K562 (cell line): Measurements from ENCODE around the gene BRME1. TPM values are rescaled to one million over a fixed set of nuclear protein-coding genes. Genes with fewer than 3 reads are reported as not detected.

Source experiments
- CBFA2T3 ChIP-seq: fragments of 450-650 bp; IDR thresholded peaks from 2 replicates; pipeline ENCODE4 v1.6.1; 2017
- CHD4 ChIP-seq: fragments of 200-600 bp; sonication (generic); IDR thresholded peaks from 3 replicates; pipeline ENCODE4 v1.6.1; 2012; ENCODE audit warnings: low read depth, mild to moderate bottlenecking, mixed read lengths, low read length, inconsistent platforms; ENCODE audit not compliant: insufficient read depth, insufficient replicate concordance, poor library complexity, severe bottlenecking
- DACH1 ChIP-seq: fragments of 450-650 bp; IDR thresholded peaks from 2 replicates; pipeline ENCODE4 v1.6.1; 2018; ENCODE audit not compliant: partially characterized antibody
- ESRRA ChIP-seq: fragments of 450-650 bp; IDR thresholded peaks from 2 replicates; pipeline ENCODE4 v1.6.1; 2014; ENCODE audit warnings: low read depth, mild to moderate bottlenecking, moderate library complexity, borderline replicate concordance
- FOSL1 ChIP-seq: fragments of 200-800 bp; sonication (Bioruptor generic); conservative IDR thresholded peaks from 2 replicates; pipeline ENCODE4 v1.6.1; 2016; ENCODE audit warnings: missing genetic modification characterization, missing compliant biosample characterization
- ILK ChIP-seq: fragments of 450-650 bp; IDR thresholded peaks from 2 replicates; pipeline ENCODE4 v1.6.1; 2016; ENCODE audit warnings: missing genetic modification characterization, low read depth, mild to moderate bottlenecking, missing compliant biosample characterization, moderate library complexity, borderline replicate concordance
- KLF16 ChIP-seq: IDR thresholded peaks from 2 replicates; pipeline ENCODE4 v1.6.1; 2016; ENCODE audit warnings: antibody characterized with exemption
- PHF8 ChIP-seq: fragments of 200-600 bp; sonication (generic); IDR thresholded peaks from 2 replicates; pipeline ENCODE4 v1.6.1; 2012; ENCODE audit warnings: mixed run types, mild to moderate bottlenecking, inconsistent platforms, low read length, moderate library complexity, borderline replicate concordance
- PRDM10 ChIP-seq: fragments of 450-650 bp; IDR thresholded peaks from 2 replicates; pipeline ENCODE4 v1.6.1; 2018; ENCODE audit not compliant: partially characterized antibody
- SMARCE1 ChIP-seq: fragments of 450-650 bp; IDR thresholded peaks from 2 replicates; pipeline ENCODE4 v1.7.1; 2016; ENCODE audit warnings: mild to moderate bottlenecking
- SP1 ChIP-seq: sonication (generic); formaldehyde crosslinking; IDR thresholded peaks from 2 replicates; pipeline ENCODE4 v1.8.1; 2022; ENCODE audit warnings: mild to moderate bottlenecking, missing genetic modification reagents
- TAL1 ChIP-seq: fragments of 450-650 bp; IDR thresholded peaks from 2 replicates; pipeline ENCODE4 v1.6.1; 2016; ENCODE audit warnings: mild to moderate bottlenecking
- TOE1 ChIP-seq, 2 experiments: fragments of 450-650 bp in 1 of 2; sonication (generic) in 1 of 2; formaldehyde crosslinking in 1 of 2; IDR thresholded peaks; 2 replicates each; pipeline versions ENCODE4 v1.7.1 to v1.8.0; 2016 to 2022; ENCODE audit warnings: borderline replicate concordance in 2 of 2, mild to moderate bottlenecking in 2 of 2, antibody characterized with exemption in 1 of 2, inconsistent platforms in 1 of 2, low read depth in 1 of 2, missing genetic modification reagents in 1 of 2, moderate library complexity in 1 of 2
- ZBTB2 ChIP-seq: fragments of 450-650 bp; IDR thresholded peaks from 2 replicates; pipeline ENCODE4 v1.6.1; 2016; ENCODE audit warnings: antibody characterized with exemption
- ZKSCAN1 ChIP-seq: fragments of 150-350 bp; IDR thresholded peaks from 2 replicates; pipeline ENCODE4 v1.6.1; 2016; ENCODE audit warnings: low read depth, low read length
- ZNF77 ChIP-seq: fragments of 250-450 bp; sonication (Bioruptor Pico); IDR thresholded peaks from 2 replicates; pipeline ENCODE4 v1.5.0; 2020
- polyA plus RNA-seq, 8 experiments: library from polyadenylated mRNA; depleted of rRNA in 4 of 8; stranded (reverse) in 5 of 8; unstranded in 3 of 8; fragments of >200 nt; fragmentation: Nextera tagmentation in 2 of 8; fragmentation: Illumina TruSeq in 1 of 8; extraction: Ambion mirVana in 2 of 8; extraction: Trizol in 1 of 8; gene quantifications; 2 replicates each; pipeline versions ENCODE4 v1.2.1 to v1.2.3, GENCODE V29; 2011 to 2014; ENCODE audit warnings: inconsistent platforms in 1 of 8, missing spikeins in 1 of 8
- total RNA-seq, 7 experiments: library from RNA; depleted of rRNA in 6 of 7; stranded (reverse); fragments of >200 nt in 6 of 7; fragmentation: Illumina TruSeq in 2 of 7; extraction: Trizol in 2 of 7; gene quantifications; 2 replicates each; pipeline versions ENCODE4 v1.2.1 to v1.2.3, GENCODE V29; 2011 to 2021; ENCODE audit warnings: low replicate concordance in 1 of 7
- TF ChIP-seq, protein P1 (sequence below): fragments of 250-450 bp; sonication (Bioruptor Pico); IDR thresholded peaks from 2 replicates; pipeline ENCODE4 v1.5.1; 2021; ENCODE audit warnings: mild to moderate bottlenecking

The BRME1 gene
- total and polyA plus RNA-seq, 9 of the 15 experiments (the other 6 are each of a cell fraction or from before 2014, with no cell fraction given), result 0.75 to 6.1 (median 3.6) TPM

DNA sequence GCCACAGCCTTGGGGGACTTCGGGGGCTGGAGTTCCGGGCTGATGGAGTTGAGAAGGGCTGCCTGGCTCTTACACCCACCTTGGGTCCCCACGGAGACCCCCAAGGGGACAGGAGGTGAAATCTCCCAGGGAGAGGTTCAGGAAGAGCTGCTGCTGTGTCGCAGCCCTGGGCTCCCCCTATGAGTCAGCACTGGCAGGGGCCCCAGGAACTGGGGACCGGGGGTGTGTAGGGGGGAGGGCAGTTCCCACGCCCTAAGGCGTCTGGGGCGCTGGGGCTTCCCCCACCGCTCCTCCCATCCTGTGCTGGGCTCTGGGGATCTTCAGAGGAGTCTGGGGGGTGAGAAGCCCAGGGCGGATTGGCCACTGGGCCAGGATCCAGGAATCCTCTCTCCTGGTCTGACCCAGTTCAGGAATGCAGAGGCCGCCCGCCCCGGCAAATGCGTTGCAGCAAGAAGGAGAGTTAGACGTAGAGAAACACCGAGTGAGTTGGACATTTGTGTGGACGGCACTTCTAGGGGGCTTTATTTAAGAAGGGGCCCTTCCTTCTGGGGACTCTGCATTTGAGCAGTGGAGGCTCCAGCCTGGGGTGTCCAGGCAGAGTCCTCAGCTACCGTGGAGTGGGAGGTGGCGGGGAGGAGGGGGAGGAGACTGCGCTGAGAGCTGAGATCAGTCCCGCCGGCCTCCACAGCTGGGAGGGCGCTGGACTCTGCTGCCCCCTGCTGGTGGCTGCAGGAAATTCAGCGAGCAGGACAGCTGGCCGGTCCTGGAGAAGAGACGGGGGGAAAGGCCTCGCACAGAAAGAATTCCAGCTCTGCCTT lies 44.0 kb downstream of the BRME1 start (continued):
- TF ChIP-seq CHD4, result no peak
- TF ChIP-seq TAL1, result no peak
- no peak for TF ChIP-seq ILK (tag)
- peak; percentile 66 for TF ChIP-seq DACH1
- TF ChIP-seq CBFA2T3, result 0 out of 2 replicates have a peak, but pooled peaks have one; percentile 15
- peak; percentile 85 for TF ChIP-seq PRDM10
- TF ChIP-seq FOSL1 (tag), result peak; percentile 93
- TF ChIP-seq SP1 (CRISPR knock-in tag), result 0 out of 2 replicates have a peak, but pooled peaks have one; percentile 50
- TF ChIP-seq KLF16, result peak; percentile 50
- 0 out of 2 replicates have a peak, but pooled peaks have one; percentile 27 for TF ChIP-seq ZKSCAN1
- TF ChIP-seq, protein P1, sequence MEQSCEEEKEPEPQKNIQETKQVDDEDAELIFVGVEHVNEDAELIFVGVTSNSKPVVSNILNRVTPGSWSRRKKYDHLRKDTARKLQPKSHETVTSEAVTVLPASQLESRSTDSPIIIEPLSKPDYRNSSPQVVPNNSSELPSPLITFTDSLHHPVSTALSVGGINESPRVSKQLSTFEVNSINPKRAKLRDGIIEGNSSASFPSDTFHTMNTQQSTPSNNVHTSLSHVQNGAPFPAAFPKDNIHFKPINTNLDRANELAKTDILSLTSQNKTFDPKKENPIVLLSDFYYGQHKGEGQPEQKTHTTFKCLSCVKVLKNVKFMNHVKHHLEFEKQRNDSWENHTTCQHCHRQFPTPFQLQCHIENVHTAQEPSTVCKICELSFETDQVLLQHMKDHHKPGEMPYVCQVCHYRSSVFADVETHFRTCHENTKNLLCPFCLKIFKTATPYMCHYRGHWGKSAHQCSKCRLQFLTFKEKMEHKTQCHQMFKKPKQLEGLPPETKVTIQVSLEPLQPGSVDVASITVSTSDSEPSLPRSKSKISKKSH (CRISPR knock-in tag), result no peak
- peak; percentile 73; the same call in 1 of the 2 replicates for TF ChIP-seq SMARCE1
- peak; percentile 46 for TF ChIP-seq ESRRA
- no peak for TF ChIP-seq ZNF77 (CRISPR knock-in tag)
- peak; percentile 41; the same call in 1 of the 2 replicates for TF ChIP-seq ZBTB2
- TF ChIP-seq TOE1 (IDR thresholded peaks at IDR 0.05; ENCODE audit: borderline replicate concordance), result 0 out of 2 replicates have a peak, but pooled peaks have one; percentile 45
- no peak for TF ChIP-seq TOE1 (CRISPR knock-in tag; IDR thresholded peaks at IDR 0.05; ENCODE audit: borderline replicate concordance, low read depth)
- TF ChIP-seq PHF8, result peak; percentile 55; the same call in 1 of the 2 replicates
